ENCODE results near the gene GMEB2.

Gene GMEB2

GRCh38 chr20:63552481-63553249 is 74.2 kb downstream of the GMEB2 start:
- TF ChIP-seq CTCF (IDR thresholded peaks at IDR 0.05; ENCODE audit: insufficient read depth, low read depth, low read length, missing control alignments): no peak
- DNase-seq (ENCODE audit: low read depth): peak; percentile 87
- no peak overlapping the region; the same call in 1 of the 2 replicates for H3K4me3 ChIP-seq (ENCODE audit: low read depth, low read length)

GRCh38 chr20:63551068-63551467 is 75.8 kb downstream of the GMEB2 start:
- DNase-seq (ENCODE audit: low read depth): no peak
- no peak overlapping the region for H3K4me3 ChIP-seq (ENCODE audit: low read depth, low read length)
- no peak for TF ChIP-seq CTCF (IDR thresholded peaks at IDR 0.05; ENCODE audit: insufficient read depth, low read depth, low read length, missing control alignments)

GRCh38 chr20:63549679-63550282 is 77.1 kb downstream of the GMEB2 start:
- no peak for DNase-seq (ENCODE audit: low read depth)
- no peak overlapping the region for H3K4me3 ChIP-seq (ENCODE audit: low read depth, low read length)
- TF ChIP-seq CTCF (IDR thresholded peaks at IDR 0.05; ENCODE audit: insufficient read depth, low read depth, low read length, missing control alignments): no peak

GRCh38 chr20:63549019-63549418 is 77.9 kb downstream of the GMEB2 start:
- H3K4me3 ChIP-seq (ENCODE audit: low read depth, low read length): no peak overlapping the region
- no peak for TF ChIP-seq CTCF (IDR thresholded peaks at IDR 0.05; ENCODE audit: insufficient read depth, low read depth, low read length, missing control alignments)
- no peak for DNase-seq (ENCODE audit: low read depth)

- no peak for TF ChIP-seq CTCF (IDR thresholded peaks at IDR 0.05; ENCODE audit: insufficient read depth, low read depth, low read length, missing control alignments)
- H3K4me3 ChIP-seq (ENCODE audit: low read depth, low read length): no peak overlapping the region
- no peak for DNase-seq (ENCODE audit: low read depth)
Measured at GRCh38 chr20:63548542-63548941, 78.4 kb downstream of the GMEB2 start.

GRCh38 chr20:63547725-63548480 is 79.0 kb downstream of the GMEB2 start, which contains the start of gene SRMS:
TSS of gene SRMS (minus strand) at chr20:63547749. CDS start at chr20:63547463, 286 bp downstream.
- DNase-seq (ENCODE audit: low read depth): no peak
- H3K4me3 ChIP-seq (ENCODE audit: low read depth, low read length): no peak within 1 kb of the TSS
- no peak for TF ChIP-seq CTCF (IDR thresholded peaks at IDR 0.05; ENCODE audit: insufficient read depth, low read depth, low read length, missing control alignments)

Measured in GM12865 (cell line).